ENCODE measurements around the gene OAF.

OAF gene

GRCh38 chr11:120219938-120220746 lies 9.3 kb downstream of the OAF start:
- DNase-seq: peak in 1 of 58 donors; percentile 13

- DNase-seq: no peak
These were observed 9.9 kb downstream of the OAF start for GRCh38 chr11:120220747-120221037.

GRCh38 chr11:120221115-120221752 lies 10.4 kb downstream of the OAF start:
- no peak for DNase-seq

GRCh38 chr11:120222916-120223315 lies 12.1 kb downstream of the OAF start:
- DNase-seq: no peak

DNA sequence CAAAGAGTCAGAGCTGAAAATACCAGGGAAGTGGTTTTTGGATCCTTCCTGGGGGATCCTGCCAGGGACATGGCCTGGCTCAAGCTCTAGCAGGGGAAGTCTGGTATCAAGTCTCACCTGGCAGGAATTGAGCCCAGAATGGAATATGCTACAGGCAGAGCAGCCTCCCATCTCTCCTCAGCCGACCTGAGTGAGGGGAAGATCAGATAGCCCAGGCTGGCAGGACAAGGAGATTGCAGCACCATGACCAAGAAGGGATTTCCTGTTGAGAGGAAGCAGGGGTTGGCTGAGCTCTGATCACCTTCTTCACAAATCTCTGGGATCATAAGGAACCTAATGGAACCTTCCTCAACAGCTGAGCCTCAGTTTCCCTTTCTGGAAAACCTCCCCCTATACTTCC lies 13.0 kb downstream of the OAF start:
- no peak for DNase-seq

GRCh38 chr11:120224361-120224760 lies 13.5 kb downstream of the OAF start:
- no peak for DNase-seq

- DNase-seq: no peak
These were observed 14.4 kb downstream of the OAF start for GRCh38 chr11:120224972-120225909.

DNA sequence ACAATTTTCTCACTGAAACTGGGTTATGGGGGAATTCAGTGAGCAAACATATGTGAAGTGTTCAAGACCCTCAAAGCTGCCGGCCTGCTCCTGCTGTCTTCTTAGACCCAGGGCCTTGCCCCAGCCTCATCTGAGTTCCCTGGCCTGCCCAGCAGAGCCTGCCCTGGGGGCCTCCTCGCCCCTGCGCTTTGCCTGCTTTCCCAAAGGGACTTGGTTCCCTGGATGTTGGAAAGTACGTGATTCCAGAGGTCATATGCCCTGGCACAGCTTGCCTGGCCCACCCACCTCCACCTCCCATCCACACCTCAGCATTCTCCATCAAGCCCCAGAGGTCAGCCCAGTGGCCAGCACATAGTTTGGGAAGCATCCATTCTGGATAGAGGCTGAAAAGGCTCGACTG lies 15.4 kb downstream of the OAF start:
- DNase-seq: no peak

- DNase-seq: peak in 1 of 58 donors; percentile 36
These were observed 15.9 kb downstream of the OAF start for GRCh38 chr11:120226714-120227113.

- no peak for DNase-seq
These were observed 16.5 kb downstream of the OAF start for GRCh38 chr11:120227228-120227852.

- DNase-seq: no peak
These were observed 18.1 kb downstream of the OAF start for GRCh38 chr11:120228794-120229384.

GRCh38 chr11:120229451-120230424 lies 18.9 kb downstream of the OAF start:
- peak in 5 of 58 donors; percentile 14 to 36 (median 22) for DNase-seq

DNA sequence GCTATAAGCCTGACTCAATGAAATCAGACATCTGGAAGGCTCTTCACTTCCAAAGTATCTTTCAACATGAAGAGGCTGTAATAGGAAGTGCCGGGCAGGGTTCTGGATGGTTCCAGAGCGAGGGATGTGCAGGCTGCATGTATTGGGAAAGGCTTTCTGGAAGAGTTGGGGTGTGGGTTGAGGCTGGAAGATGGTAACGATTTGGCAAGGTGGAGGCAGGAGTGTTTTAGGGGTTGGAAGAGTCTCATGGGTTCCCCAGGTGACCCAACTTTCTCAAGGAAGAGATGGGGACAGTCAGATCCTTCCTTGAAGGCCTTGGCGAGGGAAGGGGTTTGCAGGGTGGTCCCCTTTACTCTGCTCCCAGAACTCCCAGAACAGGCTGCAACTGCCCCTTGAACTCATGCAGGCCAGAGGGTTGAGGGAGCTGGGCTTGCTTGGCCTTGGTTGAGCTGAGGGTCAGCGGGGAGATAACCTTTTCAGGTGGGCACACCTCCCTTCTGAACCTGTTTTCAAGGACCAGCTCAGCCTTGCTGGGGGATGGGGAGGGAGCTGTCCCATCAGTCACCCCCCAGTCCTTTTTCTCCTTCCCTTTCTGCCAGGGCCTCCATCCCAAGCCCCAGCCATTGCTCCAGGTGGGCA lies 19.7 kb downstream of the OAF start:
- DNase-seq: no peak

DNA sequence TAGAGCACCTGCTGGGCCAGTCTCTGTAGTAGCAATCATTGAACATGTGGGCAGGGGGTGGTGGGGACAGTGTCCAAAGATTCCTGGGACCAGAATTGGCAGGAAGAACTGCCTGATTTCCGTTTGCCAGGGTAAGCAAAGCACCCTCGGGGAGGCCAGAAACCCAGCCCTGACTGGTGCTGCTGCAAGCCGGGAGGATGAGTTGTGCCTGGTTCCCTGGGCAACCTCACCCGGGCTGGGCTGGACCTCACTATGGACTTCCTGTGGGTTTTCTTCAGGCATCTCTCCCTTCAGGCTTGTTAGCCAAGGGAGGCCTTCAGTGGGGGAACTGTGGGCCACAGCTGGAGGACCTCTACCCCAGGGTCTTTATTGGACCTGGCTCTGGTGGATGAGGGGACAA lies 21.1 kb downstream of the OAF start:
- DNase-seq: no peak

DNA sequence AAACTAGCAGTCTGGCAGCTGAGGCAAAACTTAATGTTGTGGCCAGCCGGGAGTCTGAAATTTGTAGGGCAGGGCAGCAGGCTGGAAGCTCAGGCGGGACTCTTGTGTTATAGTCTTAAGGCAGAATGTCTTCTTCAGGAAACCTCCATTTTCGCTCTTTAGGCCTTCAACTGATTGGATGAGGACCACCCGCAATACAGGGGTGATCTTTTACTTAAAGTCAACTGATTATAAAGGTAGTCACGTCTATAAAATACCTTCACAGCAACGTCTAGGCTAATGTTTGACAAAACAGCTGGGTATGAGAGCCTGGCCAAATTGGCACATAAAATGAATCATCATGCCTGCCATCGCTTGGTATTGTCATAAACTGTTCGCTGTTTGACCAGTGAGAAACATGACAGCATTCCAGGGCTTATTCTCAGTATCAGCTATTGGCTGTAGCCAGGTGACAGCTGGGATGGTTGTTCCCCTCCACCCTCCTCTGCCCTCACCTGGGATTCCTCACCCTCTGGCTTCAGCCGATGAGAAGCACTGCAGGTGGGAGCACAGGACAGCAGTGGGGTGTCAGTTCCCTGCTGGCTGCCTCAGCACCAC lies 22.5 kb downstream of the OAF start:
- no peak for DNase-seq

- peak in 3 of 58 donors; percentile 4 to 24 (median 12) for DNase-seq
These were observed 24.3 kb downstream of the OAF start for GRCh38 chr11:120235024-120235628.

DNA sequence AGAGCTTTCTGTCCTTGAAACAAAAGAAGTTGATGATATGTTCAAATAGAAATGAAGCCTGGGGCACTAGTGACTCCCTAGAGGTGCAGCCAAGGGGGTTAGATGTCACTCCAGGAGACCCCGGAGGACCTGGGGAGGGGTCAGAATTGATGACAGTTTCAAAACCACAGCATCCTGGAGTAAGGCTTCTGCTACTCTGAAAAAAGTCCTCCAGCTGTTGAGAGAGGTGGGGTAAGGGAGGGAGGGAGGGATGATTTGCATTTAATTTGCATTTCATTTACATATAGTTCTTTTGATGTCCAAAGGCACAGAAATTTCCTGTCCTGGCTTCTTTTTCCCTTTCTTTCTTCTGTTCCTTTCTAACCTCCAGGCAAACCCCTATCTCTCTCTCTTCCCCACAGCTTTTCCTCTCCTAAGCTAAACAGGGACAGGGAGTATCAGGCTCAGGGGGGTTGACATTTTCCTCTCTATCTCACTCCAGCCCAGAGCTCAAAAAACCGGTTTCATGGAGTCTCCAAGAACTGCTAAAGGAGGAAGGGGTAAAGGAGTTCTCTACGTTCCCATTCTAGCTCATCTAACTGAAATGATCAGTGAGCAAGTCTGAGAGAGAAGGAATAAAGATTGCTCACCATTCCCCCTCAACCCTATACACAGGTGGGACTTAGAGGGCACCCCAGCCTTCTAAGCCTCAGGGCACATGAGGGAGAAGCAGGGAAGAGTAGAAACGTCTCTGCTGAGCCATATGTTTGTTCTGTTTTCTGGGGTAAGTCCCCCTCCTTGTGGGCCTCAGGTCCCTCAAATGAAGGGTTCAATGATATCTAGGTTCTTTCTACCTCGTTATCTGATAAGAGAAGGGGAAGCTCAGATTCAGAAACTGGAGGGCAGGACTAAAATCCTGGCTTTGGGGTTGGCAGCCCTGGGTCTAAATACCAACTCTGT lies 25.6 kb downstream of the OAF start:
- no peak for DNase-seq
